CD14-positive monocyte (primary cell): ENCODE data around the gene FLOT2. TPM values are rescaled to one million over a fixed set of nuclear protein-coding genes. Genes with fewer than 3 reads are reported as not detected.
"Not testable (repeated sequence)": the region's sequence is repeated elsewhere in the genome, so short reads cannot be mapped to it uniquely, and the experiment has no call there.

Experiments used
- DNase-seq, 3 donors: peaks; one replicate each; pipeline ENCODE4 v3.0.0-alpha.2; 2011 to 2022
- H2AFZ ChIP-seq: 2 replicates; pipeline ENCODE4 v1.6.0; 2012; ENCODE audit warnings: mild to moderate bottlenecking, low read depth, low read length, inconsistent platforms; ENCODE audit not compliant: insufficient read depth, poor library complexity, severe bottlenecking
- H3K27ac ChIP-seq, 2 donors: 1 replicate in 1 of 2; 2 replicates in 1 of 2; pipeline ENCODE4 v1.5.1; 2012 to 2013; ENCODE audit warnings: low read length in 2 of 2, control low read depth in 1 of 2, inconsistent platforms in 1 of 2, low read depth in 1 of 2, mild to moderate bottlenecking in 1 of 2
- H3K27me3 ChIP-seq, 2 donors: one replicate each; pipeline versions ENCODE4 v1.6.0 to v1.6.1; 2011 to 2013; ENCODE audit warnings: low read length in 2 of 2; ENCODE audit not compliant: control insufficient read depth in 2 of 2, insufficient read depth in 2 of 2
- H3K36me3 ChIP-seq, 2 donors: replicated peaks in 1 of 2; 1 replicate in 1 of 2; 2 replicates in 1 of 2; pipeline versions ENCODE4 v1.5.1 to v1.6.1; 2012 to 2013; ENCODE audit warnings: low read length in 2 of 2, control low read depth in 1 of 2, inconsistent platforms in 1 of 2, mild to moderate bottlenecking in 1 of 2; ENCODE audit not compliant: insufficient read depth in 2 of 2, control insufficient read depth in 1 of 2
- H3K4me1 ChIP-seq, 2 donors: 1 replicate in 1 of 2; 2 replicates in 1 of 2; pipeline versions ENCODE4 v1.5.1 to v1.6.1; 2012 to 2013; ENCODE audit warnings: low read length in 2 of 2, control low read depth in 1 of 2, inconsistent platforms in 1 of 2, mild to moderate bottlenecking in 1 of 2, moderate library complexity in 1 of 2; ENCODE audit not compliant: insufficient read depth in 2 of 2, control insufficient read depth in 1 of 2
- H3K4me2 ChIP-seq: replicated peaks from 2 replicates; pipeline ENCODE3; 2012; ENCODE audit warnings: low read length, moderate library complexity, mild to moderate bottlenecking; ENCODE audit not compliant: poor library complexity, severe bottlenecking; ENCODE audit errors: extremely low read depth
- H3K4me3 ChIP-seq, 3 experiments: fragments of 200-600 bp in 1 of 3; sonication (generic) in 1 of 3; replicated peaks in 1 of 3; 1 replicate in 2 of 3; 2 replicates in 1 of 3; pipeline ENCODE4 v1.5.1; 2011 to 2013; ENCODE audit warnings: low read length in 3 of 3, mild to moderate bottlenecking in 3 of 3, control low read depth in 2 of 3, low read depth in 2 of 3, inconsistent platforms in 1 of 3, moderate library complexity in 1 of 3
- H3K79me2 ChIP-seq: 2 replicates; pipeline ENCODE4 v1.6.0; 2012; ENCODE audit warnings: mild to moderate bottlenecking, control low read depth, inconsistent platforms, low read length, moderate library complexity; ENCODE audit not compliant: insufficient read depth
- H3K9ac ChIP-seq: 2 replicates; pipeline ENCODE4 v1.6.0; 2017; ENCODE audit warnings: low read length, mild to moderate bottlenecking; ENCODE audit not compliant: insufficient read depth, poor library complexity, severe bottlenecking
- H3K9me3 ChIP-seq, 2 donors: replicated peaks in 1 of 2; 1 replicate in 1 of 2; 2 replicates in 1 of 2; pipeline versions ENCODE4 v1.5.1 to v1.6.1; 2012 to 2013; ENCODE audit warnings: low read length in 2 of 2, control low read depth in 1 of 2; ENCODE audit not compliant: control insufficient read depth in 1 of 2, insufficient read depth in 1 of 2
- H4K20me1 ChIP-seq: 2 replicates; pipeline ENCODE4 v1.6.0; 2012; ENCODE audit warnings: mild to moderate bottlenecking, low read length, control low read depth, moderate library complexity; ENCODE audit not compliant: insufficient read depth
- H3K27ac Mint-ChIP-seq, 7 donors: one replicate each; pipeline ENCODE4 v1.8.0; 2020; ENCODE audit warnings: mild to moderate bottlenecking in 7 of 7, mixed read lengths in 7 of 7, moderate library complexity in 6 of 7, inconsistent platforms in 2 of 7
- H3K27me3 Mint-ChIP-seq, 3 donors: one replicate each; pipeline ENCODE4 v1.8.0; 2021 to 2022; ENCODE audit warnings: low read depth in 3 of 3, mild to moderate bottlenecking in 3 of 3, mixed read lengths in 3 of 3, moderate library complexity in 3 of 3, inconsistent platforms in 1 of 3
- H3K36me3 Mint-ChIP-seq, 2 donors: one replicate each; pipeline ENCODE4 v1.8.0; 2020; ENCODE audit warnings: mixed read lengths in 2 of 2, inconsistent platforms in 1 of 2, mild to moderate bottlenecking in 1 of 2
- H3K4me1 Mint-ChIP-seq: one replicate; pipeline ENCODE4 v1.8.0; 2020; ENCODE audit warnings: mild to moderate bottlenecking, mixed read lengths
- H3K4me3 Mint-ChIP-seq, 2 donors: one replicate each; pipeline ENCODE4 v1.8.0; 2020; ENCODE audit warnings: mild to moderate bottlenecking in 2 of 2, mixed read lengths in 2 of 2, moderate library complexity in 1 of 2
- H3K9me3 Mint-ChIP-seq, 7 donors: one replicate each; pipeline ENCODE4 v1.8.0; 2020 to 2022; ENCODE audit warnings: mixed read lengths in 7 of 7, mild to moderate bottlenecking in 6 of 7, moderate library complexity in 6 of 7, inconsistent platforms in 2 of 7
- CTCF ChIP-seq: fragments of 200-600 bp; IDR thresholded peaks from one replicate; pipeline ENCODE4 v1.8.0; 2022; ENCODE audit warnings: antibody characterized with exemption, mild to moderate bottlenecking
- WGBS: methylation state at CpG from one replicate; pipeline ENCODE4 v1.1.5; 2013; ENCODE audit warnings: missing lambda C conversion rate; ENCODE audit not compliant: insufficient coverage; 5-methylcytosine and 5-hydroxymethylcytosine counted together
- intact Hi-C, 2 donors: fragments of 100-400 bp; cut with micrococcal nuclease; formaldehyde crosslinking; loops; one replicate each; pipeline versions ENCODE4 v1.15.0 to v1.15.1; 2023
- polyA plus RNA-seq, 3 donors: library from polyadenylated mRNA; depleted of rRNA in 1 of 3; unstranded in 2 of 3; stranded (reverse) in 1 of 3; fragments of 300-500 nt in 2 of 3; fragments of >200 nt in 1 of 3; fragmentation: Illumina TruSeq in 2 of 3; gene quantifications; 1 replicate in 2 of 3; 2 replicates in 1 of 3; pipeline ENCODE4 v1.2.3, GENCODE V29; 2012 to 2021

The FLOT2 gene
- polyA plus RNA-seq, 3 donors: 138 to 271 (median 244) TPM

DNA sequence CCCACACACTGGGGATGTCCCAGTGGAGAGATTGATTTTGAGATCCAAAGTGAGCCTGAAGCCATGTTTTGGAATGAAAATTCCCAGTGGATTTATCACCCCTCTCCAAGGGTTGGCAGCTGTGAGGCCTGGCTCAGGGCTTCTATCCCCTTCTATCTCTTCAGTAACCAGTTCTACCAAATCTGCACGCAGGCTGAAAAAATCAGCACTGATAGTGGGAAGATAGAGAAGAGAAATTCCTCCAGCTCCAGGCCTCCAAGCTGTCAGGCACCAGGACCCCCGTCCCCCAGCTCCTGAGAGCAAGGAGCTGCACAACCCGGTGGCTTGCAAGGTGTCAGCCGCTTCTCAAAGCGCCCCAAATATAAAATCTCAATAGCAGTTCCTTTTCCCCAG, 1.0 kb downstream of the FLOT2 start:
- peaks cover 56 to 66% of the 10 kb centered on the region in 2 donors for H3K4me1 ChIP-seq
- intact Hi-C loops: loop anchor here in 1 of 2 donors (5.0 kb wide), 1 partner anchor 179 kb away; the partner anchor contains the start of genes RAB34 and RPL23A
- H3K4me2 ChIP-seq: peak overlapping the region; percentile 92
- Mint-ChIP-seq H3K27me3 (peaks cover 0 to 5% (median 0%) of the 10 kb centered on the region in 3 donors), H3K4me3 (peak overlapping the region; percentile 92 to 93), H3K4me1 (peaks cover 56% of the 10 kb centered on the region), H3K36me3 (peaks cover 11 to 17% of the 10 kb centered on the region in 2 donors), H3K9me3 (peaks cover 0 to 2% (median 0%) of the 10 kb centered on the region in 7 donors), H3K27ac (peak overlapping the region; percentile 85 to 96 (median 93))
- peak overlapping the region; percentile 95 for H2AFZ ChIP-seq
- H3K27ac ChIP-seq: peak overlapping the region; percentile 84 to 90
- H3K36me3 ChIP-seq: peaks cover 0 to 6% of the 10 kb centered on the region in 2 donors
- DNase-seq: no peak
- WGBS: 0% methylated on average over 3 of the region's 5 CpGs
- H4K20me1 ChIP-seq: peaks cover 30% of the 10 kb centered on the region
- peaks cover 81% of the 10 kb centered on the region for H3K79me2 ChIP-seq
- no peaks in the 10 kb centered on the region for H3K9me3 ChIP-seq
- no peaks in the 10 kb centered on the region for H3K27me3 ChIP-seq
- TF ChIP-seq CTCF: no peak
- H3K4me3 ChIP-seq: peak overlapping the region; percentile 79 to 98 (median 86)
- peak overlapping the region; percentile 91 for H3K9ac ChIP-seq

- Histone ChIP-seq H3K36me3 (peaks cover 4 to 12% of the 10 kb centered on the region in 2 donors), H3K27me3 (no peaks in the 10 kb centered on the region), H3K9me3 (no peaks in the 10 kb centered on the region), H3K4me2 (peak overlapping the region; percentile 92), H2AFZ (no peak overlapping the region), H4K20me1 (peaks cover 36% of the 10 kb centered on the region), H3K9ac (peak overlapping the region; percentile 91), H3K4me3 (peak overlapping the region in 2 of 3 experiments; percentile 79 to 98), H3K27ac (peak overlapping the region in 1 of 2 donors; percentile 90), H3K4me1 (peaks cover 53 to 61% of the 10 kb centered on the region in 2 donors), H3K79me2 (peaks cover 83% of the 10 kb centered on the region)
- intact Hi-C loops: loop anchor here in 1 of 2 donors (5.0 kb wide), 1 partner anchor 179 kb away; the partner anchor contains the start of genes RAB34 and RPL23A
- H3K27ac Mint-ChIP-seq: peak overlapping the region; percentile 85 to 96 (median 93)
- peaks cover 17 to 22% of the 10 kb centered on the region in 2 donors for H3K36me3 Mint-ChIP-seq
- no peak for DNase-seq
- H3K9me3 Mint-ChIP-seq: peaks cover 0 to 2% (median 0%) of the 10 kb centered on the region in 7 donors
- H3K4me3 Mint-ChIP-seq: peak overlapping the region; percentile 92 to 93
- H3K4me1 Mint-ChIP-seq: peaks cover 58% of the 10 kb centered on the region
- TF ChIP-seq CTCF: no peak
- 63% methylated on average over 2 of the region's 3 CpGs for WGBS
- peaks cover 0 to 5% (median 0%) of the 10 kb centered on the region in 3 donors for H3K27me3 Mint-ChIP-seq
Observed at GRCh38 chr17:28895794-28896447, 1.6 kb downstream of the FLOT2 start.

DNA sequence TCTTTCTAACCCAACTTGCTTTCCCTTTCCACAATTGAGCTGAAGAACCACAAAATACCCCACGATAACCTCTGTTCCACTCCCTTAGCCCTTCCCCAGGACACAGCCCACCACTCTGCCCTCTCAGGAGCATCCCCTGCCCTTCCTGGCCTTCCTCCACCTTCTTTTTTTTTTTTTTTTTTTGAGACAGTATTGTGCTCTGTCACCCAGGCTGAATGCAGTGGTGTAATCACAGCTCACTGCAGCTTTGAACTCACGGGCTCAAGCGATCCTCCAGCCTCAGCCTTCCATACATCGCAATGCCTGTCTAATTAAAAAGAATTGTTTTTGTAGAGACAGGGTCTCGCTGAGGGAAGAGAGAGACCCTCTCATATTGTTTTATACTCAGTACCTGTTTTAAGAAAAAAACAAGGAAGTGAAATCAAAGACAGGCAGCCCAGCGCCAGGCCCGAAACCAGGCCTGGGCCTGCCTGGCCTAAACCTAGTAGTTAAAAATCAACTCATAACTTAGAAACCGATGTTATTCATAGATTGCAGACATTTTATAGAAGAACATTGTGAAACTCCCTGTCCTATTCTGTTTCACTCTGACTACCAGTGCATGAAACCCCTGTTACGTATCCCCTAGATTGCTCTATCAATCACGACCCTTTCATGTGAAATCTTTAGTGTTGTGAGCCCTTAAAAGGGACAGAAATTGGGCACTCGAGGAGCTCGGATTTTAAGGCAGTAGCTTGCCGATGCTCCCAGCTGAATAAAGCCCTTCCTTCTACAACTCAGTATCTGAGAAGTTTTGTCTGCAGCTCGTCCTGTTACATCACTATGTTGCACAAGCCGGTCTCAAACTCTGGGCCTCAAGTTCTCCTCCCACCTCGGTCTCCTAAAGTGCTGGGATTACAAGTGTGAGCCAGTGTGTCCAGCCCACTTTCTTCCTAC, 4.0 kb downstream of the FLOT2 start:
- H3K9me3 Mint-ChIP-seq, H3K9me3 ChIP-seq, H3K27me3 Mint-ChIP-seq, H3K27me3 ChIP-seq, intact Hi-C loops: not testable (repeated sequence)
- Mint-ChIP-seq H3K4me3 (peak overlapping the region; percentile 66 to 84), H3K27ac (peak overlapping the region; percentile 94 to 99 (median 97)), H3K4me1 (peaks cover 62% of the 10 kb centered on the region), H3K36me3 (peaks cover 16 to 36% of the 10 kb centered on the region in 2 donors)
- peaks cover 95% of the 10 kb centered on the region for H3K79me2 ChIP-seq
- peak overlapping the region; percentile 88 to 92 for H3K27ac ChIP-seq
- DNase-seq: peak; percentile 38 to 70 (median 60)
- H3K9ac ChIP-seq: peak overlapping the region; percentile 64
- 12% methylated on average over 3 of the region's 16 CpGs for WGBS
- peak overlapping the region in 1 of 3 experiments; percentile 56 for H3K4me3 ChIP-seq
- H4K20me1 ChIP-seq: peaks cover 60% of the 10 kb centered on the region
- H3K4me2 ChIP-seq: peak overlapping the region; percentile 66
- H2AFZ ChIP-seq: peak overlapping the region; percentile 56
- H3K4me1 ChIP-seq: peaks cover 55 to 71% of the 10 kb centered on the region in 2 donors
- H3K36me3 ChIP-seq: peaks cover 13 to 24% of the 10 kb centered on the region in 2 donors
